HepG2 (cell line): ENCODE data around the gene KANK3. TPM values are rescaled to one million over a fixed set of nuclear protein-coding genes. Genes with fewer than 3 reads are reported as not detected.

Experiments
- CEBPG ChIP-seq: IDR thresholded peaks from 2 replicates; pipeline ENCODE4 v1.6.1; 2016
- DRAP1 ChIP-seq: IDR thresholded peaks from 2 replicates; pipeline ENCODE4 v1.6.1; 2016; ENCODE audit warnings: missing genetic modification reagents, missing compliant biosample characterization
- ELF4 ChIP-seq: sonication (generic); formaldehyde crosslinking; IDR thresholded peaks from 2 replicates; pipeline ENCODE4 v1.5.0; 2020; ENCODE audit warnings: missing genetic modification reagents, mild to moderate bottlenecking, moderate library complexity, borderline replicate concordance
- HOXA3 ChIP-seq: sonication (generic); formaldehyde crosslinking; IDR thresholded peaks from 2 replicates; pipeline ENCODE4 v1.5.0; 2020; ENCODE audit warnings: missing genetic modification reagents
- KAT8 ChIP-seq: IDR thresholded peaks from 2 replicates; pipeline ENCODE4 v1.6.1; 2016; ENCODE audit warnings: missing genetic modification reagents, missing compliant biosample characterization
- PBX2 ChIP-seq: IDR thresholded peaks from 2 replicates; pipeline ENCODE4 v1.6.1; 2016; ENCODE audit warnings: control low read depth
- RBAK ChIP-seq: sonication (generic); formaldehyde crosslinking; IDR thresholded peaks from 2 replicates; pipeline ENCODE4 v1.5.1; 2020; ENCODE audit warnings: mild to moderate bottlenecking, missing genetic modification reagents
- TBP ChIP-seq: sonication (generic); formaldehyde crosslinking; IDR thresholded peaks from 2 replicates; pipeline ENCODE4 v1.5.0; 2020; ENCODE audit warnings: missing genetic modification reagents
- TRIM22 ChIP-seq: fragments of 450-650 bp; IDR thresholded peaks from 2 replicates; pipeline ENCODE4 v1.6.1; 2017
- ZBTB34 ChIP-seq: sonication (generic); formaldehyde crosslinking; IDR thresholded peaks from 2 replicates; pipeline ENCODE4 v1.8.0; 2022; ENCODE audit warnings: mild to moderate bottlenecking, missing genetic modification reagents
- ZMYM3 ChIP-seq: sonication (generic); formaldehyde crosslinking; IDR thresholded peaks from 2 replicates; pipeline ENCODE4 v1.5.1; 2020; ENCODE audit warnings: mild to moderate bottlenecking, missing genetic modification reagents
- ZNF138 ChIP-seq: sonication (generic); formaldehyde crosslinking; IDR thresholded peaks from 2 replicates; pipeline ENCODE4 v1.5.0; 2020; ENCODE audit warnings: mild to moderate bottlenecking, low read depth, missing genetic modification reagents
- ZNF205 ChIP-seq: IDR thresholded peaks from 2 replicates; pipeline ENCODE4 v1.6.1; 2018; ENCODE audit warnings: missing biosample characterization, missing genetic modification reagents
- ZNF296 ChIP-seq: sonication (generic); formaldehyde crosslinking; conservative IDR thresholded peaks from 2 replicates; pipeline ENCODE4 v1.5.0; 2020; ENCODE audit warnings: mild to moderate bottlenecking, missing genetic modification reagents
- ZNF552 ChIP-seq: sonication (generic); formaldehyde crosslinking; IDR thresholded peaks from 2 replicates; pipeline ENCODE4 v1.9.0; 2022; ENCODE audit warnings: missing genetic modification reagents, mild to moderate bottlenecking, borderline replicate concordance
- ZNF703 ChIP-seq: sonication (generic); formaldehyde crosslinking; IDR thresholded peaks from 2 replicates; pipeline ENCODE4 v1.5.1; 2020; ENCODE audit warnings: missing genetic modification reagents, mild to moderate bottlenecking, moderate library complexity, borderline replicate concordance
- ZNF879 ChIP-seq: sonication (generic); formaldehyde crosslinking; IDR thresholded peaks from 2 replicates; pipeline ENCODE4 v1.8.1; 2023; ENCODE audit warnings: missing genetic modification reagents
- ZSCAN25 ChIP-seq: sonication (generic); formaldehyde crosslinking; IDR thresholded peaks from 2 replicates; pipeline ENCODE4 v1.8.0; 2022; ENCODE audit warnings: mild to moderate bottlenecking, missing genetic modification reagents
- polyA plus RNA-seq, 8 experiments: library from polyadenylated mRNA; depleted of rRNA in 3 of 8; stranded (reverse) in 7 of 8; unstranded in 1 of 8; fragments of >200 nt; fragmentation: Illumina TruSeq in 4 of 8; extraction: Trizol in 4 of 8; gene quantifications; 2 replicates each; pipeline versions ENCODE4 v1.2.1 to v1.2.3, GENCODE V29; 2011 to 2016; ENCODE audit warnings: low read depth in 4 of 8, missing spikeins in 1 of 8, mixed read lengths in 1 of 8; ENCODE audit not compliant: insufficient read depth in 1 of 8
- total RNA-seq, 5 experiments: library from RNA; depleted of rRNA; stranded (reverse); fragments of >200 nt; fragmentation: Illumina TruSeq; extraction: Trizol; gene quantifications; 2 replicates each; pipeline ENCODE4 v1.2.3, GENCODE V29; 2016; ENCODE audit warnings: low read depth in 1 of 5
- TF ChIP-seq, protein P1 (sequence below): sonication (generic); formaldehyde crosslinking; IDR thresholded peaks from 2 replicates; pipeline ENCODE4 v1.8.0; 2022; ENCODE audit warnings: missing genetic modification reagents, mild to moderate bottlenecking, borderline replicate concordance
- TF ChIP-seq, protein P2 (sequence below): sonication (generic); formaldehyde crosslinking; IDR thresholded peaks from 2 replicates; pipeline ENCODE4 v1.4.0; 2020; ENCODE audit warnings: missing genetic modification reagents, mild to moderate bottlenecking, borderline replicate concordance

KANK3 gene
- total and polyA plus RNA-seq, 2 of the 13 experiments (the other 11 are each of a cell fraction or from before 2014, with no cell fraction given) = 0.15 to 0.20 TPM

GRCh38 chr19:8361921-8362793 lies 19.1 kb upstream of the KANK3 start (continued):
- no peak for TF ChIP-seq TBP (CRISPR knock-in tag)
- TF ChIP-seq ZBTB34 = no peak
- peak; percentile 66; the same call in 1 of the 2 replicates for TF ChIP-seq DRAP1 (CRISPR knock-in tag)
- peak; percentile 59; the same call in 1 of the 2 replicates for TF ChIP-seq HOXA3 (CRISPR knock-in tag)
- no peak for TF ChIP-seq TRIM22
- TF ChIP-seq ZSCAN25 (CRISPR knock-in tag) = peak; percentile 57; the same call in 1 of the 2 replicates
- no peak for TF ChIP-seq ZNF296 (CRISPR knock-in tag)
- no peak for TF ChIP-seq RBAK (CRISPR knock-in tag)
- no peak for TF ChIP-seq ZNF205 (CRISPR knock-in tag)
- peak; percentile 82 for TF ChIP-seq PBX2 (CRISPR knock-in tag)
- no peak for TF ChIP-seq ZNF552 (CRISPR knock-in tag)
- TF ChIP-seq ZMYM3 = peak; percentile 73
- TF ChIP-seq KAT8 (CRISPR knock-in tag) = 0 out of 2 replicates have a peak, but pooled peaks have one; percentile 27
- no peak for TF ChIP-seq ELF4 (CRISPR knock-in tag)
- TF ChIP-seq, protein P1, sequence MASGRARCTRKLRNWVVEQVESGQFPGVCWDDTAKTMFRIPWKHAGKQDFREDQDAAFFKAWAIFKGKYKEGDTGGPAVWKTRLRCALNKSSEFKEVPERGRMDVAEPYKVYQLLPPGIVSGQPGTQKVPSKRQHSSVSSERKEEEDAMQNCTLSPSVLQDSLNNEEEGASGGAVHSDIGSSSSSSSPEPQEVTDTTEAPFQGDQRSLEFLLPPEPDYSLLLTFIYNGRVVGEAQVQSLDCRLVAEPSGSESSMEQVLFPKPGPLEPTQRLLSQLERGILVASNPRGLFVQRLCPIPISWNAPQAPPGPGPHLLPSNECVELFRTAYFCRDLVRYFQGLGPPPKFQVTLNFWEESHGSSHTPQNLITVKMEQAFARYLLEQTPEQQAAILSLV = 0 out of 2 replicates have a peak, but pooled peaks have one; percentile 49
- no peak for TF ChIP-seq ZNF879
- 0 out of 2 replicates have a peak, but pooled peaks have one; percentile 8 for TF ChIP-seq ZNF138 (CRISPR knock-in tag)
- TF ChIP-seq ZNF703 (CRISPR knock-in tag) = no peak
- no peak for TF ChIP-seq CEBPG (CRISPR knock-in tag)
- TF ChIP-seq, protein P2, sequence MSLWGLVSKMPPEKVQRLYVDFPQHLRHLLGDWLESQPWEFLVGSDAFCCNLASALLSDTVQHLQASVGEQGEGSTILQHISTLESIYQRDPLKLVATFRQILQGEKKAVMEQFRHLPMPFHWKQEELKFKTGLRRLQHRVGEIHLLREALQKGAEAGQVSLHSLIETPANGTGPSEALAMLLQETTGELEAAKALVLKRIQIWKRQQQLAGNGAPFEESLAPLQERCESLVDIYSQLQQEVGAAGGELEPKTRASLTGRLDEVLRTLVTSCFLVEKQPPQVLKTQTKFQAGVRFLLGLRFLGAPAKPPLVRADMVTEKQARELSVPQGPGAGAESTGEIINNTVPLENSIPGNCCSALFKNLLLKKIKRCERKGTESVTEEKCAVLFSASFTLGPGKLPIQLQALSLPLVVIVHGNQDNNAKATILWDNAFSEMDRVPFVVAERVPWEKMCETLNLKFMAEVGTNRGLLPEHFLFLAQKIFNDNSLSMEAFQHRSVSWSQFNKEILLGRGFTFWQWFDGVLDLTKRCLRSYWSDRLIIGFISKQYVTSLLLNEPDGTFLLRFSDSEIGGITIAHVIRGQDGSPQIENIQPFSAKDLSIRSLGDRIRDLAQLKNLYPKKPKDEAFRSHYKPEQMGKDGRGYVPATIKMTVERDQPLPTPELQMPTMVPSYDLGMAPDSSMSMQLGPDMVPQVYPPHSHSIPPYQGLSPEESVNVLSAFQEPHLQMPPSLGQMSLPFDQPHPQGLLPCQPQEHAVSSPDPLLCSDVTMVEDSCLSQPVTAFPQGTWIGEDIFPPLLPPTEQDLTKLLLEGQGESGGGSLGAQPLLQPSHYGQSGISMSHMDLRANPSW (CRISPR knock-in tag) = no peak
